ENCODE measurements around the gene DDA1.

Gene DDA1

GRCh38 chr19:17321655-17322489 is 12.5 kb downstream of the DDA1 start:
- TF ChIP-seq, protein P1, sequence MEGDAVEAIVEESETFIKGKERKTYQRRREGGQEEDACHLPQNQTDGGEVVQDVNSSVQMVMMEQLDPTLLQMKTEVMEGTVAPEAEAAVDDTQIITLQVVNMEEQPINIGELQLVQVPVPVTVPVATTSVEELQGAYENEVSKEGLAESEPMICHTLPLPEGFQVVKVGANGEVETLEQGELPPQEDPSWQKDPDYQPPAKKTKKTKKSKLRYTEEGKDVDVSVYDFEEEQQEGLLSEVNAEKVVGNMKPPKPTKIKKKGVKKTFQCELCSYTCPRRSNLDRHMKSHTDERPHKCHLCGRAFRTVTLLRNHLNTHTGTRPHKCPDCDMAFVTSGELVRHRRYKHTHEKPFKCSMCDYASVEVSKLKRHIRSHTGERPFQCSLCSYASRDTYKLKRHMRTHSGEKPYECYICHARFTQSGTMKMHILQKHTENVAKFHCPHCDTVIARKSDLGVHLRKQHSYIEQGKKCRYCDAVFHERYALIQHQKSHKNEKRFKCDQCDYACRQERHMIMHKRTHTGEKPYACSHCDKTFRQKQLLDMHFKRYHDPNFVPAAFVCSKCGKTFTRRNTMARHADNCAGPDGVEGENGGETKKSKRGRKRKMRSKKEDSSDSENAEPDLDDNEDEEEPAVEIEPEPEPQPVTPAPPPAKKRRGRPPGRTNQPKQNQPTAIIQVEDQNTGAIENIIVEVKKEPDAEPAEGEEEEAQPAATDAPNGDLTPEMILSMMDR (IDR thresholded peaks at IDR 0.05; ENCODE audit: low read depth, low read length) = no peak
- TF ChIP-seq, protein P2, sequence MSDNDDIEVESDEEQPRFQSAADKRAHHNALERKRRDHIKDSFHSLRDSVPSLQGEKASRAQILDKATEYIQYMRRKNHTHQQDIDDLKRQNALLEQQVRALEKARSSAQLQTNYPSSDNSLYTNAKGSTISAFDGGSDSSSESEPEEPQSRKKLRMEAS (IDR thresholded peaks at IDR 0.05; ENCODE audit: low read depth, low read length) = no peak
- no peak overlapping the region for H3K4me3 ChIP-seq (ENCODE audit: low read depth, low read length)
- no peak for DNase-seq (ENCODE audit: low read depth)

DNA sequence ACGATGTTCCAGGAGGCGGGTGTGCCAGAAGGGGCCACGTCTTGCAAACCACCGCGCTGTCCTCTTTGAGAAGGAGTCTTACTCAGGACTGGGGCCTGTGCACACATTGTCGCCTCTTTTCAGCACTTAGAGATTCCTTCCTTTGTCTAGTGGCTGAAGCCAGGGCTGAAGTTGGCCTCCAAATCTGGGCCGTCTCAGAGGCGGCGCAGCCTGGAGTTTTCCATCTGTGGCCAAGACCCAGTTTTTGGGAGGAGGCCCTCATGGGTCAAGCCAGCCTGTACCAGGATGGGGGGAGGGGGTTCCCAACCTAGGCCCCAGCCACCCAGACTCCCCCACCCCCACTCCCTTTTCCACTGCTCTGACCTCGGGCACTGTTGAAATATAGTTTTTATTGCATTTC is 13.5 kb downstream of the DDA1 start:
- no peak overlapping the region for H3K4me3 ChIP-seq (ENCODE audit: low read depth, low read length)
- no peak for DNase-seq (ENCODE audit: low read depth)
- TF ChIP-seq, protein P2 (IDR thresholded peaks at IDR 0.05; ENCODE audit: low read depth, low read length) = no peak
- no peak for TF ChIP-seq POLR2A (IDR thresholded peaks at IDR 0.05; ENCODE audit: extremely low read depth, insufficient read length)
- TF ChIP-seq MYC (IDR thresholded peaks at IDR 0.05; ENCODE audit: low read depth, low read length) = no peak
- TF ChIP-seq, protein P1 (IDR thresholded peaks at IDR 0.05; ENCODE audit: low read depth, low read length) = no peak

GRCh38 chr19:17323300-17323963 is 14.1 kb downstream of the DDA1 start:
- TF ChIP-seq, protein P1 (IDR thresholded peaks at IDR 0.05; ENCODE audit: low read depth, low read length) = no peak
- TF ChIP-seq MYC (IDR thresholded peaks at IDR 0.05; ENCODE audit: low read depth, low read length) (no peak), POLR2A (IDR thresholded peaks at IDR 0.05; ENCODE audit: extremely low read depth, insufficient read length) (no peak)
- TF ChIP-seq, protein P2 (IDR thresholded peaks at IDR 0.05; ENCODE audit: low read depth, low read length) = no peak
- H3K4me3 ChIP-seq (ENCODE audit: low read depth, low read length) = no peak overlapping the region
- DNase-seq (ENCODE audit: low read depth) = no peak

GRCh38 chr19:17323964-17324332 is 14.6 kb downstream of the DDA1 start:
- TF ChIP-seq, protein P2 (IDR thresholded peaks at IDR 0.05; ENCODE audit: low read depth, low read length) = no peak
- no peak for TF ChIP-seq POLR2A (IDR thresholded peaks at IDR 0.05; ENCODE audit: extremely low read depth, insufficient read length)
- TF ChIP-seq MYC (IDR thresholded peaks at IDR 0.05; ENCODE audit: low read depth, low read length) = no peak
- TF ChIP-seq, protein P1 (IDR thresholded peaks at IDR 0.05; ENCODE audit: low read depth, low read length) = no peak
- no peak for DNase-seq (ENCODE audit: low read depth)
- no peak overlapping the region for H3K4me3 ChIP-seq (ENCODE audit: low read depth, low read length)

- no peak overlapping the region for H3K4me3 ChIP-seq (ENCODE audit: low read depth, low read length)
- TF ChIP-seq MYC (IDR thresholded peaks at IDR 0.05; ENCODE audit: low read depth, low read length) = no peak
- TF ChIP-seq, protein P2 (IDR thresholded peaks at IDR 0.05; ENCODE audit: low read depth, low read length) = no peak
- TF ChIP-seq, protein P1 (IDR thresholded peaks at IDR 0.05; ENCODE audit: low read depth, low read length) = no peak
- TF ChIP-seq POLR2A (IDR thresholded peaks at IDR 0.05; ENCODE audit: extremely low read depth, insufficient read length) = no peak
- DNase-seq (ENCODE audit: low read depth) = no peak
Measured at GRCh38 chr19:17324357-17325114, 15.2 kb downstream of the DDA1 start.
